A204.1 (cell line): ENCODE results near the gene NPL.
A peak's percentile ranks its signal among the peaks of the same experiment; 100 is the strongest.

ENCODE experiments used
- FAIRE-seq: peaks from 2 replicates; lab custom pipeline; 2012; peaks lifted over from hg19 to GRCh38; lab: Jason Lieb, UNC

NPL gene

GRCh38 chr1:182779530-182779929 is 10.0 kb upstream of the NPL start:
- FAIRE-seq = no peak

- FAIRE-seq = no peak
These were observed 7.6 kb upstream of the NPL start for GRCh38 chr1:182781841-182782586.

GRCh38 chr1:182782587-182782913 is 7.0 kb upstream of the NPL start:
- FAIRE-seq = no peak

GRCh38 chr1:182783068-182783467 is 6.5 kb upstream of the NPL start:
- FAIRE-seq = no peak

- FAIRE-seq = peak; percentile 55
These were observed 4.9 kb upstream of the NPL start for GRCh38 chr1:182784556-182785171.

- FAIRE-seq = no peak
These were observed 4.4 kb upstream of the NPL start for GRCh38 chr1:182785181-182785580.

- no peak for FAIRE-seq
These were observed 3.2 kb upstream of the NPL start for GRCh38 chr1:182786223-182786994.

- FAIRE-seq = no peak
These were observed 2.6 kb upstream of the NPL start for GRCh38 chr1:182786995-182787324.

GRCh38 chr1:182791281-182792179 is 2.0 kb downstream of the NPL start:
- FAIRE-seq = no peak

- FAIRE-seq = no peak
These were observed 4.5 kb downstream of the NPL start for GRCh38 chr1:182794091-182794490.

GRCh38 chr1:182794676-182795201 is 5.2 kb downstream of the NPL start:
- FAIRE-seq = no peak

- no peak for FAIRE-seq
These were observed 6.1 kb downstream of the NPL start for GRCh38 chr1:182795563-182796228.

- no peak for FAIRE-seq
These were observed 12.6 kb downstream of the NPL start for GRCh38 chr1:182802006-182802803.

- no peak for FAIRE-seq
These were observed 14.3 kb downstream of the NPL start for GRCh38 chr1:182803846-182804245.

- FAIRE-seq = no peak
These were observed 16.6 kb downstream of the NPL start for GRCh38 chr1:182806015-182806678.

GRCh38 chr1:182807907-182808306 is 18.3 kb downstream of the NPL start:
- no peak for FAIRE-seq

- no peak for FAIRE-seq
These were observed 19.9 kb downstream of the NPL start for GRCh38 chr1:182809414-182809957.

GRCh38 chr1:182811975-182812722 is 22.6 kb downstream of the NPL start:
- no peak for FAIRE-seq

GRCh38 chr1:182816863-182817262 is 27.3 kb downstream of the NPL start:
- FAIRE-seq = no peak
